Upper lobe of right lung (tissue), 1 donor: Measurements from ENCODE around the gene CDKN2AIP. TPM values are rescaled to one million over a fixed set of nuclear protein-coding genes. Genes with fewer than 3 reads are reported as not detected.

Experiments
- ATAC-seq: fragments of 200-7000 bp; cut with Tn5 transposase; one replicate; pipeline ENCODE4 v1.9.1; 2020; ENCODE audit warnings: mild to moderate bottlenecking, moderate library complexity
- DNase-seq: peaks from one replicate; pipeline ENCODE4 v3.0.0-alpha.2; 2020
- H3K27ac ChIP-seq: fragments of 200-600 bp; one replicate; pipeline ENCODE4 v1.8.0; 2022
- H3K27me3 ChIP-seq: fragments of 200-600 bp; one replicate; pipeline ENCODE4 v1.8.0; 2022; ENCODE audit warnings: mild to moderate bottlenecking
- H3K36me3 ChIP-seq: fragments of 200-600 bp; one replicate; pipeline ENCODE4 v1.8.0; 2022
- H3K4me1 ChIP-seq: fragments of 200-600 bp; one replicate; pipeline ENCODE4 v1.8.0; 2022
- H3K4me3 ChIP-seq: fragments of 200-600 bp; one replicate; pipeline ENCODE4 v1.8.0; 2022; ENCODE audit warnings: mild to moderate bottlenecking
- H3K9me3 ChIP-seq: fragments of 200-600 bp; one replicate; pipeline ENCODE4 v1.8.0; 2022
- CTCF ChIP-seq: fragments of 200-600 bp; IDR thresholded peaks from one replicate; pipeline ENCODE4 v1.8.0; 2022; ENCODE audit warnings: antibody characterized with exemption
- intact Hi-C: fragments of 100-400 bp; cut with DNase I; formaldehyde crosslinking; loops from one replicate; pipeline ENCODE4 v1.11.0; 2022
- total RNA-seq: library from RNA; stranded (reverse); fragmentation: NEBNext Ultra II Directional; extraction: Animal tissue kit (Norgen Biotek cat#: 25700); gene quantifications from one replicate; pipeline ENCODE4 v1.2.1, GENCODE V29; 2021
- donor health status: DM: no; HTN: yes; CAD: no; lungs with severe emphysema.

CDKN2AIP gene
- total RNA-seq, 1 donor from 2014 or later: 16.7 TPM

DNA sequence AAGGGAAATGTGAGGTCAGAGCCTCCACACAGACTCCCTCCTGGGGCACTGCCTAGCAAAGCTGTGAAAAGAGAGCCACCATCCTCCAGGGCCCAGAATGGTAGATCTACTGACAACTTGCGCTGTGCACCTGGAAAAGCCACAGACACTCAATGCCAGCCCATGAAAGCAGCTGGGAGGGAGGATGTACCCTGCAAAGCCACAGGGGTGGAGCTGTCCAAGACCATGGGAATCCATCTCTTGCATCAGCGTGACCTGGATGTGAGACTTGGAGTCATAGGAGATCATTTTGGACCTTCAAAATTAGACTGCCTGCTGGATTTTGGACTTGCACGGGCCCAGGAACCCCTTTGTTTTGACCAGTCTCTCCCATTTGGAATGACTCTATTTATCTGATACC is 22.8 kb downstream of the CDKN2AIP start:
- Histone ChIP-seq H3K9me3 (no peaks in the 10 kb centered on the region), H3K4me3 (no peak overlapping the region), H3K4me1 (no peaks in the 10 kb centered on the region), H3K27me3 (no peaks in the 10 kb centered on the region), H3K27ac (no peak overlapping the region), H3K36me3 (no peaks in the 10 kb centered on the region)
- TF ChIP-seq CTCF: no peak
- no peak for ATAC-seq
- no peak for DNase-seq
- intact Hi-C loops: no loop called here

DNA sequence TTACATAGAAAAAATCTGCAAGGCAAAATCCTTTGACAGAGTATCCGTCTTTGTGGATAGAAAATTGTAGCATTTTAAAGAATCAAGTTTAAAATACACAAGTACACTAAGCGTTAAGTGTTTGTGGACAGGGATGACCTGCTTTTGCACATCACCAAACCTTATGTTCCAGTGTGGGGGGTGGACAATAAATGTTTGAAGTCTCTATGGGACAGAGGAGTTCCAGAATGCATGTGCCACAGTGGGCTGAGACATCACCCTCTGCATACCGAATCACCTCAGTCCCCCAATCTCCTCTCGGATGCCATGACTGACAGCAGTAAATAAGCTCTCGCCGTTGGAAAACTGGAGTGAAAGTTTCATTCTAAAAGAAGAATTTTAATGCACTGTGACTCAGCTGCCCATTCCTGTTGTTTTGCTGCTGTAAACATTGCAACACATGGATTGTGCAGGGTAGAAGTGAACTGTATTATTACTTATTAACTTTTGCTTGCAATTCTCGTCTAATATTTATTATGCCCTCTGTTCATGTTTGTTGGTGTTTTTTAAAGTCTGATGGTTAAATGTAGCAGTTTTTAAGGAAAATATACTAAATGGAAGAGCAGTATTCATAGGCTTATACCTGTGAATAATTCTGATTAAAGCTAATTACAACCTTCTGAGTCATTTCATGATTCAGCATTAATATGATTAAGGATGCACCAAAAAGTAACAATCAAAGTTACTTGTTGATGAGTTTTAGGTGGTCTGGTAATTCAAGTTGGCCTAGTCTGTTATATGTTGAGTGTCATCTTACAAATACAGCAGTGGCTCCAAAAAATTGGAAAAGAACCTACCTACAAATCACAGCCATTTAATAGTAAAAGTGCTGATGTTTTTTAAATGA is 24.0 kb downstream of the CDKN2AIP start:
- ATAC-seq (no peak), DNase-seq (no peak)
- no peak overlapping the region for H3K27ac ChIP-seq
- H3K36me3 ChIP-seq: no peaks in the 10 kb centered on the region
- no peaks in the 10 kb centered on the region for H3K27me3 ChIP-seq
- H3K4me3 ChIP-seq: no peak overlapping the region
- H3K4me1 ChIP-seq: no peaks in the 10 kb centered on the region
- H3K9me3 ChIP-seq: no peaks in the 10 kb centered on the region
- no peak for TF ChIP-seq CTCF
- intact Hi-C loops: no loop called here

DNA sequence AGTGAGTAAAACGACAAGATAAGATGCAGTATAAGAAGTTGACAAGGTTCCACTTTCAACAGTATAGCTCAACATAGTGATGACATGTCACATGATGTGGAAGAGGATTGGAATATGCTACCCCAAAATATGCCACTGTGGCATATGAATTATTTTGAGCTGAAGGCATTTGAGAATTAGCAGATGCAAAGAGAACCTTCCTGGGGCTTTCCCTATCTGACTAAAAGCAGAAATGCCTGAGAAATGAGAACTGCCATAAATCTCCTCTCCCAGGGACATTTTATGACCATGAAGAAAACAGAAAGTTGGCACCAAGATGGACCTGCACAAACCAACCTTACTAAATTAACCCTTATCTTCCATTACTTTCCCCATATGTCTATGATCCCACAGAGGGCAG is 24.8 kb downstream of the CDKN2AIP start:
- Histone ChIP-seq H3K9me3 (no peaks in the 10 kb centered on the region), H3K27ac (no peak overlapping the region), H3K4me1 (no peaks in the 10 kb centered on the region), H3K27me3 (no peaks in the 10 kb centered on the region), H3K36me3 (no peaks in the 10 kb centered on the region), H3K4me3 (no peak overlapping the region)
- no peak for TF ChIP-seq CTCF
- ATAC-seq (no peak), DNase-seq (no peak)
- intact Hi-C loops: no loop called here

GRCh38 chr4:183469936-183470335 is 25.5 kb downstream of the CDKN2AIP start:
- no peak overlapping the region for H3K27ac ChIP-seq
- H3K4me3 ChIP-seq: no peak overlapping the region
- no peak for TF ChIP-seq CTCF
- H3K9me3 ChIP-seq: no peaks in the 10 kb centered on the region
- H3K36me3 ChIP-seq: no peaks in the 10 kb centered on the region
- no peak for DNase-seq
- intact Hi-C loops: no loop called here
- H3K27me3 ChIP-seq: no peaks in the 10 kb centered on the region
- no peak for ATAC-seq
- no peaks in the 10 kb centered on the region for H3K4me1 ChIP-seq

GRCh38 chr4:183470821-183471220 is 26.4 kb downstream of the CDKN2AIP start:
- H3K27me3 ChIP-seq: no peaks in the 10 kb centered on the region
- no peaks in the 10 kb centered on the region for H3K4me1 ChIP-seq
- no peak for TF ChIP-seq CTCF
- intact Hi-C loops: no loop called here
- DNase-seq (no peak), ATAC-seq (no peak)
- H3K27ac ChIP-seq: no peak overlapping the region
- H3K4me3 ChIP-seq: no peak overlapping the region
- no peaks in the 10 kb centered on the region for H3K9me3 ChIP-seq
- no peaks in the 10 kb centered on the region for H3K36me3 ChIP-seq
